ENCODE results near the gene EXOC6B.
"Not testable (repeated sequence)": the region's sequence is repeated elsewhere in the genome, so short reads cannot be mapped to it uniquely, and the experiment has no call there.

The EXOC6B gene

GRCh38 chr2:72421771-72422379 is 404.0 kb downstream of the EXOC6B start:
- not testable (repeated sequence) for FAIRE-seq

DNA sequence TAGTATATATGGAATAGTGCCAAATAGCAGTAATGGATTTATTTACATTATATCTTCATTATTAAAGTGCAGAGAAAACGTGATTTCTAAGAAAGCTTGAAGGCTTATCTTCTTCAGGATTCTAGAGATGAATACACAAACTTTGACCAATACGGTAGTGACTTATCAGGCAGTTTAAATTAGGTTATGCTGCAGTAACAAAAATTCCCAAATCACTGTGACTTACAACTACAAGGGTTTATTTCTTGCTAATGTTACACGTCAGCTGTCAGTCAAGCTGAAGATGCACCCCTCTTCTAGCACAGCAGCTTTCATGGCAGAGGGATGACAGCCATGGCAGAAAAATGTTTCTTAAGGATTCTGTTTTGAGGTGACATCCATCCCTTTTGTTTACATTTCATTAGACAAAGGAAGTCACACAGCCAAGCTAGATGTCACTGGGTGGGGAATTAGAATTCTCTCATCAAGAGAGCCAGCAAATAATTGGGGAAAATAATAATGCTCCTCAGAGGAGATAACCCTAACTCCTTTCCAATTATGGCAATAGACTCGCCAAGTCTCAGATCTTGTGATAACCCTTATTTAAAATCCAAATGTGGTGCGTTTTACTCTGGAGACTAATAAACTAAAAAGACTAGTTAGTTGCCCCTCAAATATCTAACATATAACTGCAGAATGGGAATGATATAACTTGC is 409.9 kb downstream of the EXOC6B start:
- no peak for FAIRE-seq

DNA sequence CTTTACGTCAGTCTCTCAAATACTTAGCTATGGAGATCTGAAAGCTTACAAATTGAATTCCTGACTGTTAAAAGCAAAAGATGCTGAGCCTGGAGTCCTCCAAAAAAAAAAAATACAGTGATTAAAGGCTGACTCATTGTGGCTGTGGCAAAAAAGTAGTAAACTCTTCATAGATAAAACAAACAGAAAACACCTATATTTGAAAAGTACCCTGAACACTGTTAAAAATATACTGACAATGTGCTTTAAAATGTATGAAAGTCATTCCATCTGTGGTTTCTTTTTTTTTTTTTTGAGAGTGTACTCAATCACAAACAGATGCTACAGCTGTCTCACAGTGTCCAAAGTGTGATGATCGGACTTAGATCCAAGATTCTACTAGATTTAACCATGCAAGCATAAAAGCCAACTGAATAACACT is 410.6 kb downstream of the EXOC6B start:
- FAIRE-seq = no peak

DNA sequence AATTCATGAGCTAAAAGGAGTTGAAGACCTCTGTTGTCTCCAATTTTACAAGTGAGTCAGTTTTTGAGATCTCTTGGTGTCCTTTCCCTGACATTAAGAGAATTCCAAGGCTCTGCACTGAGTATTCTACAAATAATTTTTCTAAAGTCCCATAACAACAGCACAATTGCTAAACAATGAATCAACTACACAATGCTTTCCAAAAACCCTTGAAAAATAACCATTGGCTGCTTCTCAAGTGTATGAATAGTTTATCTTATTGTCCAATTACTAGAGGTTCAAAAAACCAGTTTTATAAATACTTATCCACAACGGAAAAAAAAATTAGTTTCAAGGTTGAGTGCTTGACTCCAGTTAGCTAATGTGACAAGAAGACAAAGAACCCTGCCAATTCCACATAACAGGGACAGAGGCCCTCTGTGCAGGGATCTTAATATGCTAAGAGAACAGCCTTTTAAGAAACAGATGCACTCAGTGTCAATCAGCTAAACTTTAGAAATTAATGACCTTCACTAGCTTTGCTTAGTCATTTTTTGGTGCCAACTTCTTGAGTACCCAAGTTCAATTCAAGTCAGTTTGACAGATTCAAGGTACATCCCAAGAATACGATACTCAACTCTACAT is 411.6 kb downstream of the EXOC6B start:
- FAIRE-seq = no peak

DNA sequence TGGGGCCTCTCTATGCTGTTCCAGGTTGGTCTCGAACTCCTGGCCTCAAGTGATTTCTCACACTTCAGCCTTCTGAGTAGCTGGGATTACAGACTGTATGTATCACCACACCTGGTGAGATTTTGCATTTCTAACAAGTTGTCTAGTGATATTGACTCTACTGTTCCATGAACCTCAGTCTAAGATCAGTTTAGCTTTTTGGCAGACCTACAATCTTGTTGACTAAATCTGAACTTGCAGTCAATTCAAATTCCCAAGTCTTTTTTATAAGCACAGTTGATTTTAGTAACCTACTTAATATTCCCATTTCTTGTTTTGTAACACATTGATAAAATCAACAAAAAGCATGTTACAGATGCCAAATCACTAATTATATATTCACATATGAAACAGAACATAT is 412.1 kb downstream of the EXOC6B start:
- no peak for FAIRE-seq

DNA sequence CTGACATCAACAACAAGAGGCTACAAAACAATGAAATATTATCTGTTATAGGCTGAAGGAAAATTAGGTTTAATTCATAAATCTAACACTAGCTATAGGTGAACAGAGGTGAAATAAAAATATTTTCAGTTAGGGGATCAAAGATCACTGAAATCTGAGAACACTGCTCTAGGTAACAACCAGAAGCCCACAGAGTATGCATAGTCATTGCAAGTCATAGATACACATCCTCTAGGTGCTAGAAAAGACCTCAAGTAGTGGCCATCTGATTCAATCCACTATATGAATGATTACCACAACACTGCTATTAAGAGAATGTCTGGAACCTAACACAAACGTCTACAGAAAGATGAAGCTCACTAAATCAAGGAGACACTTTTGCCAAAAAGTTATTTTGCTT is 413.6 kb downstream of the EXOC6B start:
- FAIRE-seq = no peak

DNA sequence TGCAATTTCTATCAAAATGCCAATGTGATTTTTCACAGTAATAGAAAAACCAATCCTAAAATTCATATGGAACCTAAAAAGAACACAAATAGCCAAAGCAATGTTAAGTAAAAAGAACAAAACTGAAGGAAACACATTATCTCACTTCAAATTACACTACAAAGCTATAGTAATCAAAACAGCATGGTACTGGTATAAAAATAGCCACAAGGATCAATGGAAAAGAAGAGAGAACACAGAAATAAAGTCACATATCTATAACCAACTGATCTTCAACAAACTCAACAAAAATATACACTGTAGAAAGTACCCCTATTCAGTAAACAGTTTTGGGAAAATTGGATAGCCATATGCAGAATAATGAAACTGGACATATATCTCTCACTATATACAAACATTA is 426.0 kb downstream of the EXOC6B start:
- no peak for FAIRE-seq

DNA sequence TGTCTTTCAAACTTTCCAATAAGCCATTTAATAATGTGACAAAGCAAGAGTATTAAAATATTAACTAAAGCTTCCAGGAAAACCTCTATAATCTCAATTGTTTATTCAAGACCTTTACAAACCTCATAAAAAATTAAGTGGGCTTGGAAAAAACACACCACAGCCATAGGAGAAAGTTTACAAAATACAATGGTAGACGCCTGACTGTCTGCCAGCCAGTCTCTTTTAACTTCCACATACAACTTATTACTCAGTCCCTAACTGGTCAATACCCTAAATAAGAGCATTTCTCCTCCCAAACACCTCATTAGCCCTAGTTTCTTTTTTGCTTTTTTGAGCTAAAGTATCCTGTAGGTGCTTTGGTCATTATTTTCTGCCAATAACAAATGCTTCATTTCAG is 430.7 kb downstream of the EXOC6B start:
- no peak for FAIRE-seq

DNA sequence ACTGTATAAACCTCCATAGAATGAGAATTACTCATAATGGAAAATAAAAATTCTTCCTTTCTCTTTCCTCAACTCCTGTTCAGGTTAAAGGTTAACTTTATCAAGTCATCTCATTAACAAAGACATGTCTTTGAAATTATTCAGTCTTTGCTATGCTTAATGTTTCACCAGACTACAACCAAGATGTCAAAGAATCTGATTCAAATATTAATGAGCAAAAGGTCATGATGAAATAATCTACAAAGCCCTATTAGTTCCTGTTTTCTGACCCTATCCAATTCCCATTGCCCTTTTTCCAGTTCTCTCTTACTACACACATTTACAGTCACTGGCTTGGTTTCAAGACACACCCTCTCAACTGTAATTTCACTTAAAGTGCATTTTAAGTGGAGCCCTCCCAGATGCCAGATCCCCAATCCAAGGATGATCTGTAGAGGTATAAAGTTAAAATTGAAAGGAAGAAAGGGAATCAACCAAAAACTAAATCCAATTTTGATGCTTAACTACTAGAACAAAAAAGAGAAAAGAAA is 431.2 kb downstream of the EXOC6B start:
- no peak for FAIRE-seq

- peak; percentile 44 for FAIRE-seq
These were observed 436.4 kb downstream of the EXOC6B start for GRCh38 chr2:72389447-72389846.

GRCh38 chr2:72388263-72388662 is 437.6 kb downstream of the EXOC6B start:
- peak; percentile 44 for FAIRE-seq

DNA sequence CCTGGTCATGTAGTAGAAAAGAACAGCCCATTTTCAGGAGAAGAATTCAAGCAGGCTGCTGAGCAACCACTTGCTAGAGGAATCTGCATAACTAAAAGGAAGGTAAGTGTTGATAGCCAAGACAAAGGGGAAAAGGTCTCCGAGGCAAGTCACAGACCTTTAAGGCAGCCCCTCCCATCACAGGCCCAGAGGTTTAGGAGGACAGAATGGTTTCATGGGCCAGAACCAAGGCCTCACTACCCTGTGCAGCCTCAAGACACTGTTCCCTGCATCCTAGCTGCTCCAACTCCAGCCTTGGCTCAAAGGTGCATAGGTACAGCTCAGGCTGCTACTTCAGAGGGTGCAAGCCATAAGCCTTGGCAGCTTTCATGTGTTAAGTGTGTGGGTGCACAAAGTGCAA is 439.5 kb downstream of the EXOC6B start:
- no peak for FAIRE-seq

DNA sequence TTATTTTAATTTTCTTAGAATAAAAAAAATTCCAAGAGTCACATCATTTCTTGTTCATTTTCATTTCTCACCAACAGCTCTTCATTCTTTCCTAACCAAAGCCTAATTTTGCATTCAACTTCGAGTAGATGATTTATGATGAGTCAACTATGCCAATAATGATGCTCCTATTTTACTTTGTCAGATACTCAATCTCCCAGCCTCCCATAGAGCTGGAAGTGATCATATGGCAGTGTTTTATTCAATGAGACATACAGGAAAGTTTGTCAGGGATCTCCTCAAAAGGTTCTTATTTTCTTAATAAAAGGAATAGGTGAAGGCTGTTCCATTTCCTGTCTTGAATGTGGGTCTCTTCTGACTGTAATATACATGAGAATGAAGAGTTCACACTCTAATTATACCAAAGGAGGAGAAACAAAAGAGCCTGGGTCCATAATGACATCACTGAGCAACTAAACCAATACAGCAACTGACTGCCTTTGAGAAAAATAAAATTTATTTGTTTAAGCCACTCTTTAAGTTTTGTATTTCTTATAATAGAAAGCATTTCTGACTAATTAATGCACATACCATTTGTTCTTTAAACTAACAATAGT is 447.0 kb downstream of the EXOC6B start:
- FAIRE-seq = no peak

DNA sequence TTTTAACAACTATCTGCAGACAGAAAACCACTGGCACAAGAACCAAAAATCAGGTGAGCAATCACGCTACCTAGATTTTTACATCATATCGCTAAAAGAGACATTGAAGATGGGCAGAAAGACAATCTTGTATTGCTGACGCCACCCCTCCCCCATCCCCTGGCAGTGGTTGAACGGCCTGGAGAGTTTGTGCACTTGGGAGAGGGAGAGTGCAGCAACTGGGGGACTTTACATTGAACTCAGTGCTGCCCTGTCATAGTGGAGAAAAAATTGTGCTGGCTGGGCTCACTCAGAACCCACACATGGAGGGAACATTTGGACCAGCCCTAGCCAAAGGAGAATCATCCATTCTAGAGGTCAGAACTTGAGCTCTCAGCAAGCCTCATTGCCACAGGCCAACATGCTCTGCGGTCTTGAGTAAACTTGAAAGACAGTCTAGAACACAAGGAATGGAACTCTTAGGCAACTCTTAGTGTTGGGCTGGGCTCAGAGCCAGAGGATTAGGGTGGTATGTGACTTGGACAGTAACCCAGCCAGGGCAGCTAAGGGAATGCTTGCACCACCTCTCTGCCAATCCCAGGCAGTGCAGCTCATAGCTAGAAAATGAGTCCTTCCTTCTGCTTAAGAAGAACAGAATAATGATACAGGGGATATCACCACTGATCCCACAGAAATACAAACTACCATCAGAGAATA is 458.2 kb downstream of the EXOC6B start:
- FAIRE-seq = no peak

GRCh38 chr2:72363406-72363805 is 462.4 kb downstream of the EXOC6B start:
- no peak for FAIRE-seq

DNA sequence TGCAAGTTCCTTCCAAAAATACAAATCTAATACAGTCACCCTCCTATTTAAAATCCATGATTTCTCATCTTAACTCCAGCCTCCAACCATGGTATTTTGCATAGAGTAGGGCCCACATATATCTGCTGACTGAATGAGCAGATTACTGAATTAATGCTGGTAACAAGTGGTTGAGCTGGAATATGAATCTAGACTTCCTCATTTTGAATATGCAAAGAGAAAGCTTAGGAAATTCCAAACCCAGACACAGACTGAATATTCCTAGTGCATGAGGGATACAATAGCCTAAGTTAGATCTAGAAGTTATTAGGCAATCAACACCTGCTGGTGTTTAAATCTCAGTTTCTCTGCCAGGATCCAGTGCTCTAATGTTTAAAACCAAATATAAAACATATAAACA is 463.1 kb downstream of the EXOC6B start:
- FAIRE-seq = no peak

GRCh38 chr2:72361521-72361920 is 464.3 kb downstream of the EXOC6B start:
- no peak for FAIRE-seq

GRCh38 chr2:72361042-72361441 is 464.8 kb downstream of the EXOC6B start:
- no peak for FAIRE-seq

- no peak for FAIRE-seq
These were observed 475.0 kb downstream of the EXOC6B start for GRCh38 chr2:72350852-72351251.

DNA sequence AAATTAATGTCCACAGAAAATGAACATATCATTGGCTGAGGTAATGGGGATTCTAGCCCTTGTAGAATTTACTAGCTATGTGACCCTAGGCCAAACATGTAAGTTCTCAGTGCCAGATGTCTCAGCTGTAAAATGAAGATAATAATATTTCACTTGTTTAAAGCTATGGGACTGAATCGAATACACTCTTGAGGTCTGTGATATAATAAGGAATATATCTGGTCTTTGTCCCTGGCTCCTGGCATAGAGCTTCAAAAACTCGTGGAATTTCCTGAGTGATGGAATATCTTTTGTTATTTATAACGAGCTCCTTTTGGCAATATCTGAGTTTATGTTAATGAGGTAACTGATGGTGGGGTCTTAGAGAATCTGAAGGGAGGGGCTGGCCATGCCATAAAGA is 476.8 kb downstream of the EXOC6B start:
- FAIRE-seq = no peak

- FAIRE-seq = no peak
These were observed 478.8 kb downstream of the EXOC6B start for GRCh38 chr2:72347081-72347480.

DNA sequence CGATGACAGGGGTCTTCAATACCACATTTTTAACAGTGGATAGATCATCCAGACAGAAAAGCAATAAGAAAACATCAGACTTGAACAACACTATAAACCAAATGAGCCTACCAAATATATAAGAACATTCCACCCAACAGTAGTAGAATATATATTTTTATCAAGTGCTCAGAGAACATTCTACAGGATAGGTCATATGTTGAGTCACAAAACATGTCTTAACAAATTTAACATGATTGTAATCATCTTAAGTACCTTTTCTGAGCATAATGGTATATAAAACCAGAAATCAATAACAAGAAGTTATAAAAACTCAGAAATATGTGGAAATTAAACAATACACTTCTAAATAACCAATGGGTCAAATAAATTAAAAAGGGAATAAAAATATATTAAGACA is 484.2 kb downstream of the EXOC6B start:
- FAIRE-seq = no peak

- FAIRE-seq = no peak
These were observed 485.2 kb downstream of the EXOC6B start for GRCh38 chr2:72340665-72341064.
